Gastroesophageal sphincter (tissue), 3 donors: ENCODE results near the gene ITGB5.

Experiments used
- POLR2A ChIP-seq, 2 donors: fragments of 450-650 bp; IDR thresholded peaks; one replicate each; pipeline ENCODE4 v1.6.1; 2017; ENCODE audit warnings: antibody characterized with exemption in 2 of 2, mild to moderate bottlenecking in 2 of 2, moderate library complexity in 1 of 2
- POLR2AphosphoS5 ChIP-seq: sonication (generic); formaldehyde crosslinking; IDR thresholded peaks from one replicate; pipeline ENCODE4 v1.6.1; 2017; ENCODE audit warnings: antibody characterized with exemption
- TF ChIP-seq, protein P1 (sequence below), 4 experiments: fragments of 200-600 bp in 2 of 4; fragments of 450-650 bp in 2 of 4; sonication (generic) in 1 of 4; IDR thresholded peaks; one replicate each; pipeline ENCODE4 v1.5.1; 2017 to 2019; ENCODE audit warnings: antibody characterized with exemption in 4 of 4, mild to moderate bottlenecking in 2 of 4, moderate library complexity in 2 of 4

DNA sequence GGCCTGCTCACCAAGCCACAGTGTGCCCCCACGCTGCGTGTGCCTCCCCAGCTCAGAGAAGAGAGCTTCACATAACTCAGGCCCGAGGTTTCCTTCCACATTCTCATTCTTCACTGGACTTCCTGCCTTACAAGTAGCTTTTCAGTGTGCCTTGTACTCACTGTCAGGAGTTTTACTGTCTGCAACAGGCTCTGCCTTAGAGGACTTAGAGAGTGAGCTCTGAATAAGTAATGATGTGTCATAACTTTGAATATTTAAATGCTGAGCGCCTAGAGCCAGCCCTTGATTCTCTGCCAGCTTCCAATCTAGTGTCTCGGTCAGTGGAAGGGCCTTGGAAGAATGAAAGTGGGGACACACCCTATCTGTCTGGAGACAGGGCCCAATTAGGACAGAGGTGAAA, 41.8 kb downstream of the ITGB5 start:
- TF ChIP-seq, protein P1, sequence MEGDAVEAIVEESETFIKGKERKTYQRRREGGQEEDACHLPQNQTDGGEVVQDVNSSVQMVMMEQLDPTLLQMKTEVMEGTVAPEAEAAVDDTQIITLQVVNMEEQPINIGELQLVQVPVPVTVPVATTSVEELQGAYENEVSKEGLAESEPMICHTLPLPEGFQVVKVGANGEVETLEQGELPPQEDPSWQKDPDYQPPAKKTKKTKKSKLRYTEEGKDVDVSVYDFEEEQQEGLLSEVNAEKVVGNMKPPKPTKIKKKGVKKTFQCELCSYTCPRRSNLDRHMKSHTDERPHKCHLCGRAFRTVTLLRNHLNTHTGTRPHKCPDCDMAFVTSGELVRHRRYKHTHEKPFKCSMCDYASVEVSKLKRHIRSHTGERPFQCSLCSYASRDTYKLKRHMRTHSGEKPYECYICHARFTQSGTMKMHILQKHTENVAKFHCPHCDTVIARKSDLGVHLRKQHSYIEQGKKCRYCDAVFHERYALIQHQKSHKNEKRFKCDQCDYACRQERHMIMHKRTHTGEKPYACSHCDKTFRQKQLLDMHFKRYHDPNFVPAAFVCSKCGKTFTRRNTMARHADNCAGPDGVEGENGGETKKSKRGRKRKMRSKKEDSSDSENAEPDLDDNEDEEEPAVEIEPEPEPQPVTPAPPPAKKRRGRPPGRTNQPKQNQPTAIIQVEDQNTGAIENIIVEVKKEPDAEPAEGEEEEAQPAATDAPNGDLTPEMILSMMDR (IDR thresholded peaks at IDR 0.05): no peak
- TF ChIP-seq POLR2A (IDR thresholded peaks at IDR 0.05) (no peak), POLR2AphosphoS5 (peak; percentile 55)
